ENCODE measurements around the gene APOB.

APOB gene

DNA sequence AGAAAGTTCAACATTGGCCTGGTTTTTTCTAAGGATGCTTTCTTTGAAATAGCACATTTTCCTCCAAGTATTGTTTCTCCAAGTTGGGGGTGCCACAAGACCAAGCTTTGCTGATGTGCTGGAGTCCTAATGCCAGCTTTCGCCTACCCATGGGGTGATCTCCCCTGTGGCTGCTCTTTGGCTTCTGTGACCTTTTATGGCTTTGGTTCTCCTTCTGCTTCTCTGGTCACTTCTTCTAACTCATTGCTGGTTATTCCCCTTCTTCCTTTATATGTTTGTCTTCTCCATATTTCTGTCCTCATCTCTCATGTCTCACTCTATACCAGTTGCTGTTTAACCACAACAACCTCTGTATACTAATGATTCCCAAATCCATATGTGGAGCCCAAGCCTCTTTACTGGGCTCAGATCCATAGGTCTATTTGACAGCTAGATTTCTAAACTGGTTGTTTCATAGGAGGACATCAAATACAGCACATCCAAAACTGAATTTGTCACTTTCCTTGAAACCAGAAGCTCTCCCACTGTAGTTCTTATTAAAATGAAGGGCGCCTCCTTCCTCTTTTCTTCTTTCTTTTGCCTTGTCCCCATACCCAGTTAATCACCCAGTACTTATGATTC is 23.1 kb downstream of the APOB start:
- Histone ChIP-seq H3K36me3 (ENCODE audit: insufficient read depth) (no peaks in the 10 kb centered on the region), H3K4me3 (IDR thresholded peaks at IDR 0.05; ENCODE audit: insufficient read depth, low read depth, low read length) (no peak overlapping the region), H2AFZ (ENCODE audit: low read depth) (no peak overlapping the region), H3K4me2 (no peak overlapping the region), H3K79me2 (ENCODE audit: insufficient read depth, low read depth) (no peaks in the 10 kb centered on the region), H4K20me1 (ENCODE audit: insufficient read depth) (no peaks in the 10 kb centered on the region), H3K27ac (no peak overlapping the region), H3K4me1 (ENCODE audit: low read depth, poor library complexity, severe bottlenecking) (no peaks in the 10 kb centered on the region), H3K9ac (no peak overlapping the region), H3K27me3 (ENCODE audit: insufficient read depth, low read depth) (no peaks in the 10 kb centered on the region)
- TF ChIP-seq CTCF (conservative IDR thresholded peaks at IDR 0.05; ENCODE audit: low read depth, low read length) = no peak

DNA sequence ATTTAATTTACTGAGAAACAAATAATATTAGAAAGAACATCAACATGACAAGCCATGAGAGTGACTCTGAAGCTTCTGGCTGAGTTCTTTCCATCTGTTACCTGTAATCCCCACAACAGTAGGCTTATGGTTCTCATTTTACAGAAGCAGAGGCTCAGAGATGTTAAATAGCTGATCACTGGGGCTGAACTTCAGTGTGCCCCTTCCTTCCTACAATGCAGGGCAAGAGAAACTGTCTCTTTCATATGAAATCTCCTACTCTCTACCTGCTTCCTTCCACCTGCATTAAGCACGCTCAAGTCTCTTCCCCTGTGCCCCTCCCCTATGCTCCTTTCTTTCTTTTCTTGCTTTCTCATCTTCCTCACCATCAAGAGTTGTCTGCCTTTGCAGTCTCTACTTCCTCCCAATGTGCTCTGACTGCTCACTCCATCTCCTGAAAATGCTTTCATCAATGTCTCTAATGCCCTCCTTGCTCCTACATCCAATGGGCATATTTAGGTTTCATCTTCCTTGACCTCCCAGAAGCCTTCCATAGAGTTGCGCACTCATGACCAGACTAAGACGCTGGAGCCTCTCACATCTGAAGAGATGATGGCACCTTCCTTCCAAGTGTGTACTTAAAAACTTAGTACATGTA is 23.7 kb downstream of the APOB start:
- Histone ChIP-seq H3K79me2 (ENCODE audit: insufficient read depth, low read depth) (no peaks in the 10 kb centered on the region), H3K36me3 (ENCODE audit: insufficient read depth) (no peaks in the 10 kb centered on the region), H3K9ac (no peak overlapping the region), H3K27ac (no peak overlapping the region), H2AFZ (ENCODE audit: low read depth) (no peak overlapping the region), H3K27me3 (ENCODE audit: insufficient read depth, low read depth) (no peaks in the 10 kb centered on the region), H3K4me1 (ENCODE audit: low read depth, poor library complexity, severe bottlenecking) (no peaks in the 10 kb centered on the region), H3K4me2 (no peak overlapping the region), H3K4me3 (IDR thresholded peaks at IDR 0.05; ENCODE audit: insufficient read depth, low read depth, low read length) (no peak overlapping the region), H4K20me1 (ENCODE audit: insufficient read depth) (no peaks in the 10 kb centered on the region)
- no peak for TF ChIP-seq CTCF (conservative IDR thresholded peaks at IDR 0.05; ENCODE audit: low read depth, low read length)

DNA sequence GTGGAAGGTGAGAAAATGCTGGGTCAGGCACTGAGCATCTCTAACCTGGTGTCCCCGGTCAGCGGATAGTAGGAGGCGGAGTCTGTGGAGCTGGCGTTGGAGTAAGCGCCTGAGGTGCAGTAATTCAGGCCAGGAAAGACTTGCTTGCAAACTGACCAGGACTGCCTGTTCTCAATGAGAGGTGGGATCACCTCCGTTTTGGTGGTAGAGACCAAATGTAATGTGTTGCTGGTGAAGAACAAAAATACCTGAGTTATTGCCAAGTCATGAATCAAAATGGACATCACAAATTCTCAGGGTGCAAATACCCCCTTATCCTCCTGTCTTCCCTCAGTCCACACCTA is 24.2 kb downstream of the APOB start:
- H3K27me3 ChIP-seq (ENCODE audit: insufficient read depth, low read depth) = no peaks in the 10 kb centered on the region
- no peaks in the 10 kb centered on the region for H4K20me1 ChIP-seq (ENCODE audit: insufficient read depth)
- no peak overlapping the region for H2AFZ ChIP-seq (ENCODE audit: low read depth)
- H3K79me2 ChIP-seq (ENCODE audit: insufficient read depth, low read depth) = no peaks in the 10 kb centered on the region
- no peak for TF ChIP-seq CTCF (conservative IDR thresholded peaks at IDR 0.05; ENCODE audit: low read depth, low read length)
- no peak overlapping the region for H3K9ac ChIP-seq
- no peaks in the 10 kb centered on the region for H3K4me1 ChIP-seq (ENCODE audit: low read depth, poor library complexity, severe bottlenecking)
- no peak overlapping the region for H3K4me3 ChIP-seq (IDR thresholded peaks at IDR 0.05; ENCODE audit: insufficient read depth, low read depth, low read length)
- H3K36me3 ChIP-seq (ENCODE audit: insufficient read depth) = no peaks in the 10 kb centered on the region
- H3K4me2 ChIP-seq = no peak overlapping the region
- H3K27ac ChIP-seq = no peak overlapping the region

DNA sequence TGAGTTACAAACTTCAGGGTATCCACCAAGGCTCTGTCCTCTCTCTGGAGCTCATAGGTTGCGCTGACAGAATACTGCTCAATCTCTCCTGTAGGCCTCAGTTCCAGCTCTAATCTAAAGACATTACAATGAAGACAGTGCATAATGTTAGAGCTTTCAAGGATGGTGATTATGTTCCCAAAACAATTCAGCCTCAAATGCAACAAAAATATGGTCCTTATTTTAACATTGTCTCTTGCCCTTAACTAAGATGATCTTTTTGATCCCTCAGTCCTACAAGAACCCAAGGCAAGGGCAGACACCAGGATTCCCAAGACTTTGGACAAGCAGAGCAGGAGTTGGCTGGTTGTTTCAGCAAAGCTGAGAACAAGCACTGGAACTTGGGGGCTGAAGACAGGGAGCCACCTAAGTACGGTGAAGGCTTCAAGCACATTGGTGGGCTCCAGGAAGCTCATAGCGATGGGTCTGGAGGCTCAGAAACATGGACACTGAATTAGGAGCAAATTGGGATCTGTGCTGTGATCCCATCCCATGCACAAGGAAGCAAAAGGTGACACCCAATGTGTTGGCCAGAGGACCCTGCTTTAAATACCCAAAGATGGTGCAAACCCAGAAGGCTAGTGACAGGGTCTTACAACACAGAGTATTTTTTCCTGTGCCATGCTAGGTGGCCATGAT is 24.7 kb downstream of the APOB start:
- Histone ChIP-seq H4K20me1 (ENCODE audit: insufficient read depth) (no peaks in the 10 kb centered on the region), H3K4me2 (no peak overlapping the region), H3K79me2 (ENCODE audit: insufficient read depth, low read depth) (no peaks in the 10 kb centered on the region), H3K27me3 (ENCODE audit: insufficient read depth, low read depth) (no peaks in the 10 kb centered on the region), H3K4me3 (IDR thresholded peaks at IDR 0.05; ENCODE audit: insufficient read depth, low read depth, low read length) (no peak overlapping the region), H3K36me3 (ENCODE audit: insufficient read depth) (no peaks in the 10 kb centered on the region), H3K4me1 (ENCODE audit: low read depth, poor library complexity, severe bottlenecking) (no peaks in the 10 kb centered on the region), H3K27ac (no peak overlapping the region), H3K9ac (no peak overlapping the region), H2AFZ (ENCODE audit: low read depth) (no peak overlapping the region)
- TF ChIP-seq CTCF (conservative IDR thresholded peaks at IDR 0.05; ENCODE audit: low read depth, low read length) = no peak
